HepG2 (cell line): ENCODE results near the gene LRBA. TPM values are rescaled to one million over a fixed set of nuclear protein-coding genes. Genes with fewer than 3 reads are reported as not detected.
A peak's percentile ranks its signal among the peaks of the same experiment; 100 is the strongest.

Experiments
- ARID5B ChIP-seq: IDR thresholded peaks from 2 replicates; pipeline ENCODE4 v1.4.0; 2020; ENCODE audit warnings: mild to moderate bottlenecking, missing genetic modification reagents
- ARNT ChIP-seq: fragments of 450-650 bp; IDR thresholded peaks from 2 replicates; pipeline ENCODE4 v1.6.1; 2017
- CBFB ChIP-seq: sonication (generic); formaldehyde crosslinking; IDR thresholded peaks from 2 replicates; pipeline ENCODE4 v1.4.0; 2020; ENCODE audit warnings: missing genetic modification reagents
- CHD4 ChIP-seq: fragments of 200-600 bp; sonication (generic); IDR thresholded peaks from 2 replicates; pipeline ENCODE4 v1.7.0; 2017; ENCODE audit warnings: mild to moderate bottlenecking, low read length, borderline replicate concordance
- CREM ChIP-seq, 2 experiments: sonication (generic) in 1 of 2; formaldehyde crosslinking in 1 of 2; IDR thresholded peaks; 2 replicates each; pipeline versions ENCODE4 v1.4.0 to v1.6.1; 2016 to 2020; ENCODE audit warnings: antibody characterized with exemption in 1 of 2, mild to moderate bottlenecking in 1 of 2, missing genetic modification reagents in 1 of 2
- DRAP1 ChIP-seq: IDR thresholded peaks from 2 replicates; pipeline ENCODE4 v1.6.1; 2016; ENCODE audit warnings: missing genetic modification reagents, missing compliant biosample characterization
- MBNL3 ChIP-seq: fragments of 250-450 bp; sonication (Bioruptor Pico); conservative IDR thresholded peaks from 2 replicates; pipeline ENCODE4 v1.8.0; 2022; ENCODE audit warnings: mild to moderate bottlenecking, inconsistent platforms
- NR2F6 ChIP-seq, 2 experiments: IDR thresholded peaks; 2 replicates each; pipeline ENCODE4 v1.6.1; 2016; ENCODE audit warnings: antibody characterized with exemption in 1 of 2, mild to moderate bottlenecking in 1 of 2
- PLRG1 ChIP-seq: fragments of 450-650 bp; conservative IDR thresholded peaks from 2 replicates; pipeline ENCODE4 v1.6.1; 2016
- PPARG ChIP-seq: conservative IDR thresholded peaks from 2 replicates; pipeline ENCODE4 v1.6.1; 2016; ENCODE audit warnings: missing biosample characterization, missing genetic modification reagents
- RXRB ChIP-seq: IDR thresholded peaks from 2 replicates; pipeline ENCODE4 v1.6.1; 2016; ENCODE audit warnings: borderline replicate concordance, missing genetic modification reagents, missing compliant biosample characterization
- TOE1 ChIP-seq: sonication (generic); formaldehyde crosslinking; IDR thresholded peaks from 2 replicates; pipeline ENCODE4 v1.4.0; 2020; ENCODE audit warnings: mild to moderate bottlenecking, missing genetic modification reagents
- ZBTB7A ChIP-seq: sonication (generic); formaldehyde crosslinking; IDR thresholded peaks from 2 replicates; pipeline ENCODE4 v1.8.0; 2022; ENCODE audit warnings: mild to moderate bottlenecking, missing genetic modification reagents
- ZFP91 ChIP-seq: sonication (generic); formaldehyde crosslinking; IDR thresholded peaks from 2 replicates; pipeline ENCODE4 v1.9.0; 2022; ENCODE audit warnings: missing genetic modification reagents, mild to moderate bottlenecking, borderline replicate concordance
- ZIK1 ChIP-seq: sonication (generic); formaldehyde crosslinking; IDR thresholded peaks from 2 replicates; pipeline ENCODE4 v1.5.0; 2020; ENCODE audit warnings: mild to moderate bottlenecking, low read depth, missing genetic modification reagents, borderline replicate concordance
- ZNF337 ChIP-seq: sonication (generic); formaldehyde crosslinking; IDR thresholded peaks from 2 replicates; pipeline ENCODE4 v1.5.1; 2020; ENCODE audit warnings: missing genetic modification reagents, low read depth, mild to moderate bottlenecking, borderline replicate concordance
- ZNF547 ChIP-seq: sonication (generic); formaldehyde crosslinking; IDR thresholded peaks from 2 replicates; pipeline ENCODE4 v1.5.1; 2020; ENCODE audit warnings: mild to moderate bottlenecking, missing genetic modification reagents
- ZNF616 ChIP-seq: sonication (generic); formaldehyde crosslinking; IDR thresholded peaks from 2 replicates; pipeline ENCODE4 v1.5.0; 2020; ENCODE audit warnings: low read depth, mild to moderate bottlenecking, missing genetic modification reagents
- ZNF713 ChIP-seq: sonication (generic); formaldehyde crosslinking; IDR thresholded peaks from 2 replicates; pipeline ENCODE4 v1.4.0; 2020; ENCODE audit warnings: mild to moderate bottlenecking, missing genetic modification reagents
- ZNF800 ChIP-seq: sonication (generic); formaldehyde crosslinking; IDR thresholded peaks from 2 replicates; pipeline ENCODE4 v1.4.0; 2020; ENCODE audit warnings: missing genetic modification reagents
- polyA plus RNA-seq, 8 experiments: library from polyadenylated mRNA; depleted of rRNA in 3 of 8; stranded (reverse) in 7 of 8; unstranded in 1 of 8; fragments of >200 nt; fragmentation: Illumina TruSeq in 4 of 8; extraction: Trizol in 4 of 8; gene quantifications; 2 replicates each; pipeline versions ENCODE4 v1.2.1 to v1.2.3, GENCODE V29; 2011 to 2016; ENCODE audit warnings: low read depth in 4 of 8, missing spikeins in 1 of 8, mixed read lengths in 1 of 8; ENCODE audit not compliant: insufficient read depth in 1 of 8
- total RNA-seq, 5 experiments: library from RNA; depleted of rRNA; stranded (reverse); fragments of >200 nt; fragmentation: Illumina TruSeq; extraction: Trizol; gene quantifications; 2 replicates each; pipeline ENCODE4 v1.2.3, GENCODE V29; 2016; ENCODE audit warnings: low read depth in 1 of 5
- TF ChIP-seq, protein P1 (sequence below): sonication (generic); formaldehyde crosslinking; IDR thresholded peaks from 2 replicates; pipeline ENCODE4 v1.4.0; 2020; ENCODE audit warnings: missing genetic modification reagents, borderline replicate concordance

The LRBA gene
- total and polyA plus RNA-seq, 2 of the 13 experiments (the other 11 are each of a cell fraction or from before 2014, with no cell fraction given) = 21.0 to 37.2 TPM

GRCh38 chr4:150355858-150356455, 659.1 kb downstream of the LRBA start (continued):
- TF ChIP-seq ZIK1 (no peak), RXRB (CRISPR knock-in tag) (no peak), ZFP91 (no peak), ZNF547 (CRISPR knock-in tag) (no peak), ZNF800 (no peak), ARNT (no peak), ZNF616 (CRISPR knock-in tag) (no peak), TOE1 (CRISPR knock-in tag) (no peak), CHD4 (no peak; the same call in 1 of the 2 replicates), CREM (IDR thresholded peaks at IDR 0.05) (0 out of 2 replicates have a peak, but pooled peaks have one; percentile 26), CREM (CRISPR knock-in tag; IDR thresholded peaks at IDR 0.05) (no peak), ARID5B (CRISPR knock-in tag) (peak; percentile 37; the same call in 1 of the 2 replicates), ZBTB7A (CRISPR knock-in tag) (no peak), ZNF337 (CRISPR knock-in tag) (no peak), DRAP1 (CRISPR knock-in tag) (no peak), NR2F6 (IDR thresholded peaks at IDR 0.05) (peak; percentile 47; the same call in 1 of the 2 replicates), NR2F6 (CRISPR knock-in tag; IDR thresholded peaks at IDR 0.05) (no peak), ZNF713 (CRISPR knock-in tag) (no peak), MBNL3 (CRISPR knock-in tag) (no peak), PLRG1 (no peak), PPARG (CRISPR knock-in tag) (0 out of 2 replicates have a peak, but pooled peaks have one; percentile 7), CBFB (no peak)
- TF ChIP-seq, protein P1, sequence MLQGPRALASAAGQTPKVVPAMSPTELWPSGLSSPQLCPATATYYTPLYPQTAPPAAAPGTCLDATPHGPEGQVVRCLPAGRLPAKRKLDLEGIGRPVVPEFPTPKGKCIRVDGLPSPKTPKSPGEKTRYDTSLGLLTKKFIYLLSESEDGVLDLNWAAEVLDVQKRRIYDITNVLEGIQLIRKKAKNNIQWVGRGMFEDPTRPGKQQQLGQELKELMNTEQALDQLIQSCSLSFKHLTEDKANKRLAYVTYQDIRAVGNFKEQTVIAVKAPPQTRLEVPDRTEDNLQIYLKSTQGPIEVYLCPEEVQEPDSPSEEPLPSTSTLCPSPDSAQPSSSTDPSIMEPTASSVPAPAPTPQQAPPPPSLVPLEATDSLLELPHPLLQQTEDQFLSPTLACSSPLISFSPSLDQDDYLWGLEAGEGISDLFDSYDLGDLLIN (CRISPR knock-in tag) = no peak
